GM23248 (cell line): ENCODE results near the gene FAM241B. TPM values are rescaled to one million over a fixed set of nuclear protein-coding genes. Genes with fewer than 3 reads are reported as not detected.

ENCODE experiments used
- DNase-seq: peaks from one replicate; pipeline ENCODE4 v3.0.0-alpha.2; 2015
- H2AFZ ChIP-seq: fragments of 200-600 bp; sonication (generic); 2 replicates; pipeline ENCODE4 v1.6.1; 2016; ENCODE audit warnings: antibody characterized with exemption
- H3F3A ChIP-seq: fragments of 200-600 bp; sonication (generic); 2 replicates; pipeline ENCODE4 v1.6.1; 2016; ENCODE audit warnings: mild to moderate bottlenecking, antibody characterized with exemption, mixed run types; ENCODE audit not compliant: insufficient read depth
- H3K27ac ChIP-seq: fragments of 200-600 bp; sonication (generic); 2 replicates; pipeline ENCODE4 v1.5.1; 2016; ENCODE audit warnings: mild to moderate bottlenecking
- H3K27me3 ChIP-seq: fragments of 200-600 bp; sonication (generic); replicated peaks from 2 replicates; pipeline ENCODE4 v1.6.1; 2016; ENCODE audit warnings: mild to moderate bottlenecking; ENCODE audit not compliant: insufficient read depth
- H3K36me3 ChIP-seq: fragments of 200-600 bp; sonication (generic); 2 replicates; pipeline ENCODE4 v1.6.1; 2016; ENCODE audit warnings: low read depth, mild to moderate bottlenecking
- H3K4me1 ChIP-seq: fragments of 200-600 bp; sonication (generic); 2 replicates; pipeline ENCODE4 v1.6.1; 2016; ENCODE audit warnings: mild to moderate bottlenecking; ENCODE audit not compliant: insufficient read depth
- H3K4me2 ChIP-seq: fragments of 200-600 bp; sonication (generic); one replicate; pipeline ENCODE4 v1.6.1; 2016; ENCODE audit warnings: mild to moderate bottlenecking; ENCODE audit not compliant: unreplicated experiment
- H3K4me3 ChIP-seq: fragments of 200-600 bp; sonication (generic); 2 replicates; pipeline ENCODE4 v1.5.1; 2016; ENCODE audit warnings: mild to moderate bottlenecking
- H3K79me2 ChIP-seq: fragments of 200-600 bp; sonication (generic); 2 replicates; pipeline ENCODE4 v1.6.1; 2016; ENCODE audit warnings: mild to moderate bottlenecking; ENCODE audit not compliant: insufficient read depth
- H3K9ac ChIP-seq: fragments of 200-600 bp; sonication (generic); 2 replicates; pipeline ENCODE4 v1.6.1; 2016; ENCODE audit warnings: mild to moderate bottlenecking
- H3K9me2 ChIP-seq: fragments of 200-600 bp; sonication (generic); 2 replicates; pipeline ENCODE4 v1.6.1; 2016; ENCODE audit warnings: mixed run types, mild to moderate bottlenecking, moderate library complexity; ENCODE audit not compliant: insufficient read depth
- H3K9me3 ChIP-seq: fragments of 200-600 bp; sonication (generic); one replicate; pipeline ENCODE4 v1.6.1; 2017; ENCODE audit warnings: low read depth
- H4K20me1 ChIP-seq: fragments of 200-600 bp; sonication (generic); 2 replicates; pipeline ENCODE4 v1.6.0; 2016; ENCODE audit not compliant: insufficient read depth
- EZH2 ChIP-seq: fragments of 200-600 bp; sonication (generic); IDR thresholded peaks from 2 replicates; pipeline ENCODE4 v1.6.1; 2018; ENCODE audit warnings: antibody characterized with exemption, mild to moderate bottlenecking; ENCODE audit not compliant: insufficient read depth, poor library complexity, severe bottlenecking
- EZH2phosphoT487 ChIP-seq: fragments of 200-600 bp; sonication (generic); IDR thresholded peaks from 2 replicates; pipeline ENCODE4 v1.6.1; 2018; ENCODE audit warnings: antibody characterized with exemption, moderate library complexity, mild to moderate bottlenecking, low read depth; ENCODE audit not compliant: insufficient read depth
- WGBS, 2 experiments: methylation state at CpG; one replicate each; pipeline ENCODE4 v1.1.6; 2015 to 2017; ENCODE audit warnings: low lambda C conversion rate in 2 of 2, low coverage in 1 of 2; ENCODE audit errors: missing lambda C conversion rate in 2 of 2; 5-methylcytosine and 5-hydroxymethylcytosine counted together
- in situ Hi-C: fragments of 300-500 bp; cut with MboI; formaldehyde crosslinking; loops from 2 replicates; pipeline ENCODE4 v1.15.0; 2020
- polyA plus RNA-seq: library from polyadenylated mRNA; unstranded; fragments of >200 nt; fragmentation: Nextera tagmentation; extraction: Ambion mirVana; gene quantifications from 2 replicates; pipeline ENCODE4 v1.2.1, GENCODE V29; 2016
- total RNA-seq: library from RNA; depleted of rRNA; stranded (reverse); fragments of >200 nt; shearing (Covaris generic); gene quantifications from 2 replicates; pipeline ENCODE4 v1.2.3, GENCODE V29; 2014

Gene FAM241B
- total and polyA plus RNA-seq, 2 experiments from 2014 or later = 0.18 TPM; not detected in 1

GRCh38 chr10:69669409-69669808, 39.4 kb downstream of the FAM241B start:
- DNase-seq = no peak
- WGBS, 2 experiments = 7 to 10% methylated on average over 4 of the region's 4 CpGs
- H3F3A ChIP-seq = no peaks in the 10 kb centered on the region
- no peak overlapping the region for H3K4me3 ChIP-seq
- no peak overlapping the region for H3K27ac ChIP-seq
- H2AFZ ChIP-seq = no peak overlapping the region
- H3K36me3 ChIP-seq = no peaks in the 10 kb centered on the region
- H3K4me2 ChIP-seq = no peak overlapping the region
- peaks cover 63% of the 10 kb centered on the region for H3K27me3 ChIP-seq
- in situ Hi-C loops = no loop called here
- no peaks in the 10 kb centered on the region for H3K9me2 ChIP-seq
- H3K9ac ChIP-seq = no peak overlapping the region
- H3K4me1 ChIP-seq = no peaks in the 10 kb centered on the region
- TF ChIP-seq EZH2 = no peak
- no peak for TF ChIP-seq EZH2phosphoT487
- no peaks in the 10 kb centered on the region for H3K79me2 ChIP-seq
- no peaks in the 10 kb centered on the region for H4K20me1 ChIP-seq
- no peaks in the 10 kb centered on the region for H3K9me3 ChIP-seq

GRCh38 chr10:69673521-69673920, 43.5 kb downstream of the FAM241B start:
- Histone ChIP-seq H2AFZ (no peak overlapping the region), H4K20me1 (no peaks in the 10 kb centered on the region), H3K79me2 (no peaks in the 10 kb centered on the region), H3K4me1 (no peaks in the 10 kb centered on the region), H3K4me2 (no peak overlapping the region), H3K36me3 (no peaks in the 10 kb centered on the region), H3K27me3 (peaks cover 79% of the 10 kb centered on the region), H3F3A (no peaks in the 10 kb centered on the region), H3K4me3 (no peak overlapping the region), H3K9me3 (no peaks in the 10 kb centered on the region), H3K9ac (no peak overlapping the region), H3K9me2 (no peaks in the 10 kb centered on the region), H3K27ac (no peak overlapping the region)
- no peak for DNase-seq
- WGBS, 2 experiments = 0% methylated on average over 3 of the region's 3 CpGs
- in situ Hi-C loops = no loop called here
- no peak for TF ChIP-seq EZH2phosphoT487
- no peak for TF ChIP-seq EZH2

- H3K4me3 ChIP-seq = no peak overlapping the region
- H3K4me1 ChIP-seq = no peaks in the 10 kb centered on the region
- H3K27ac ChIP-seq = no peak overlapping the region
- H3K9me3 ChIP-seq = no peaks in the 10 kb centered on the region
- in situ Hi-C loops = no loop called here
- peaks cover 79% of the 10 kb centered on the region for H3K27me3 ChIP-seq
- no peak for DNase-seq
- no peak overlapping the region for H3K9ac ChIP-seq
- H3F3A ChIP-seq = no peaks in the 10 kb centered on the region
- 7 to 16% methylated on average over 2 of the region's 2 CpGs for WGBS, 2 experiments
- no peaks in the 10 kb centered on the region for H4K20me1 ChIP-seq
- no peaks in the 10 kb centered on the region for H3K9me2 ChIP-seq
- H3K79me2 ChIP-seq = no peaks in the 10 kb centered on the region
- H3K36me3 ChIP-seq = no peaks in the 10 kb centered on the region
- no peak overlapping the region for H2AFZ ChIP-seq
- TF ChIP-seq EZH2phosphoT487 = no peak
- TF ChIP-seq EZH2 = no peak
- H3K4me2 ChIP-seq = no peak overlapping the region
Measured at GRCh38 chr10:69674786-69675185, 44.7 kb downstream of the FAM241B start.

- H3K79me2 ChIP-seq = no peaks in the 10 kb centered on the region
- TF ChIP-seq EZH2 = no peak
- no peak for TF ChIP-seq EZH2phosphoT487
- H3K4me1 ChIP-seq = no peaks in the 10 kb centered on the region
- peaks cover 82% of the 10 kb centered on the region for H3K27me3 ChIP-seq
- H2AFZ ChIP-seq = no peak overlapping the region
- 71 to 72% methylated on average over 4 of the region's 4 CpGs for WGBS, 2 experiments
- H3K4me2 ChIP-seq = no peak overlapping the region
- no peaks in the 10 kb centered on the region for H3F3A ChIP-seq
- H3K27ac ChIP-seq = no peak overlapping the region
- H4K20me1 ChIP-seq = no peaks in the 10 kb centered on the region
- no peak overlapping the region for H3K9ac ChIP-seq
- no peak for DNase-seq
- H3K4me3 ChIP-seq = no peak overlapping the region
- H3K36me3 ChIP-seq = no peaks in the 10 kb centered on the region
- in situ Hi-C loops = no loop called here
- no peaks in the 10 kb centered on the region for H3K9me3 ChIP-seq
- H3K9me2 ChIP-seq = no peaks in the 10 kb centered on the region
Measured at GRCh38 chr10:69676301-69676700, 46.3 kb downstream of the FAM241B start.
